IPS DF 4.7 (cell line): ENCODE data around the gene EEF1AKMT2.
"Not testable (repeated sequence)": the region's sequence is repeated elsewhere in the genome, so short reads cannot be mapped to it uniquely, and the experiment has no call there.

Source experiments
- DNase-seq: peaks from one replicate; pipeline ENCODE4 v3.0.0-alpha.2; 2013; ENCODE audit warnings: low spot score; ENCODE audit errors: extremely low read depth

The EEF1AKMT2 gene

GRCh38 chr10:124791547-124792348 lies at the start of gene EEF1AKMT2:
Gene EEF1AKMT2 (minus strand): TSS chr10:124791887. CDS start chr10:124791833, 54 bp downstream.
- no peak for DNase-seq

DNA sequence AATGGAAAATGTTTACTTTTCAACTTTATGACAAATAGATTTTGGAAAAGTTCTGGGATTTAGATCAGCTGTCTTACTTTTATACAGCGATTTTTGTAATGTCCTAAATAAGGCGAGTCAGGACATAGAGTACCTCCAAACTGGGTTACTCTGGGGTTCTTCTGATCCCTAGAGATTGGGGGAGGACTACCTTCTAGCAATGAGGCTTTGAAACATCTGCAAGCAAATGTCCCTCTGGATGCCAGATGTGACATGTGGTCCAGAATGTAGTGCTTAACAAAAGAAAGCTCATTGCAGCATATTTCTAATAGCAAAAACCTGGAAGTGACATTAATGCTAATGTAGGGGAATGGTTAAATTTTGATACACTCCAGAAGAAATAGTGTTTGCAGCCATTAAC lies 46.0 kb upstream of the EEF1AKMT2 start:
- no peak for DNase-seq

- no peak for DNase-seq
Observed at GRCh38 chr10:124831116-124831515, 39.4 kb upstream of the EEF1AKMT2 start.

DNA sequence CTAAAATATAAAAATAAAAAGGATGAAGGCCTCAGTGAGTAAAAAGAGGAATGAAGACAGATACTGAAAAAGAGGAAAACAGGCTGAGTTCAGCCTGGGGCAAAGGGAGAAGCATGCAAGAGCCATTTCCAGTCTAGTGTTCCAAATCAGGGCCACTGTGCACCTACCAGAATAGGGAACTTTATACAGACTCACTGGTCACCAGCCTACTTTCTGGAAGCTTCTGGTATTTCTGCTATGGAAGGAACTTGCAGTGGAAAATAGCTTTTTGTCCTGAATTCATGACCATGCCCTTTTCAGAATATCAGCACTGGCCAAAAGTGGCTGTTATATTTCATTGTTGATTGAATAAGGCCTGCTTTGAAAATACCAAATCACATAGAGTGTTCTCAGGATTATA lies 38.8 kb upstream of the EEF1AKMT2 start:
- DNase-seq = no peak

DNA sequence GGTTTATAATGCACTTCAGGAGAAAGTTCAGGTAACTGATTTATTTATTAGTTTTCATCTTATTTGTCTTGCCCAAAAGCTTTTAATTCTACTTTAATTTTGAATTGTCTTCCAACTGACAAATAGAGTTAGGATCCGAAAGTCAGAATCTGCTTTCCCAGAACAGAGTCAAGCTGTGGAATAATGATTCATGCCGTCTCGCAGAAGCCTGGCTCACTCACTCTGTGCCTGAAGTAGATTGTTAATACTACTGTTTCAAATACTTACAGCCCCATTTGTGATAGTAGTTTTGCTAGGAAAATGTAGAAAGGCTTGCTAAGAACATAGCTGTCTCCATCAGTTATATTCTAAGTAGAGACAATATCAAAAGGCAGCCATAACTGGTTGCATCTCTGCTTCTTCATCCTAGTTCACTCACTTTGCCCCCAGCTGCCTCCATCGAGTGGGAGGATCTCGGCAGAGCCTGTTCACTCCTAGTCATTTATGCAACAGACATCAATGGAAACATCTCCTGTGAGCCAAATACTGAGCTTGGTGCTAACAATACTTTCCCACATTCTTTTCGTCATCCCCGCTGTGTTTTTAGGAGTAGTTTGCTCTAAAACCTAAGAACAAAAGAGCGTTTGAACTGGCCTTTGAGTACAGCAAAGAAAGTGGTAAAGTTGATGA lies 37.9 kb upstream of the EEF1AKMT2 start:
- no peak for DNase-seq

GRCh38 chr10:124827474-124827873 lies 35.8 kb upstream of the EEF1AKMT2 start:
- no peak for DNase-seq

- DNase-seq = no peak
Observed at GRCh38 chr10:124826262-124826661, 34.6 kb upstream of the EEF1AKMT2 start.

DNA sequence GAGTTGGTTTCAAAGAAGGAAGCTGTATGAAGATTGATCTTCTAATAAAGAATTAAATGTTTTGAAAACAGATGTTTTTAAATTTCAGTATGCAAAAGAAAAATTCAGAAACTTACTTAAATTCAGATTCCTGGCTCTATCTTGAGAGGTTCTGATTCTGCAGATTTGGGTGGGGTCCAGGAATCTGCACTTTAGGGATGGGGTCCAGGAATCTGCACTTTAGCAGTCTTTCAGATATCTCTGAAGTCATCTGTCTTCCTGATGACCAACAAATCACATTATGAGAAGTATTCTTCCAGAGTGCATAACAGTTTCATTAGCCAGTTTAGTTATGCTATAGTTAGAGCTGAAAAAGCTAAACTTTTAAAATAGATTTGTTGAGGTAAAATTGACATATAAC lies 34.0 kb upstream of the EEF1AKMT2 start:
- no peak for DNase-seq

DNA sequence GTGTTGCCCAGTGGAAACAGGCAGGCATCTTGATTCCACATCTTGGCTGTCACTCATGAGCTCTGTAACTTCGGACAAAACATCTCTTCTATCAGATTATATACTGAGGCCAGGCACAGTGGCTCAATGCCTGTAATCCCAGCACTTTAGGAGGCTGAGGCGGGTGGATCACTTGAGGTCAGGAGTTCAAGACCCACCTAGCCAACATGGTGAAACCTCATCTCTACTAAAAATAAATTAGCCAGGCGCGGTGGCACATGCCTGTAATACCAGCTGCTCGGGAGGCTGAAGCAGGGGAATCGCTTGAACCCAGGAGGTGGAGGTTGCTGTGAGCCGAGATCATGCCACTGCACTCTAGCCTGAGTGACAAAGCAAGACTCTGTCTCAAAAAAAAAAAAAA lies 33.2 kb upstream of the EEF1AKMT2 start:
- DNase-seq = not testable (repeated sequence)

DNA sequence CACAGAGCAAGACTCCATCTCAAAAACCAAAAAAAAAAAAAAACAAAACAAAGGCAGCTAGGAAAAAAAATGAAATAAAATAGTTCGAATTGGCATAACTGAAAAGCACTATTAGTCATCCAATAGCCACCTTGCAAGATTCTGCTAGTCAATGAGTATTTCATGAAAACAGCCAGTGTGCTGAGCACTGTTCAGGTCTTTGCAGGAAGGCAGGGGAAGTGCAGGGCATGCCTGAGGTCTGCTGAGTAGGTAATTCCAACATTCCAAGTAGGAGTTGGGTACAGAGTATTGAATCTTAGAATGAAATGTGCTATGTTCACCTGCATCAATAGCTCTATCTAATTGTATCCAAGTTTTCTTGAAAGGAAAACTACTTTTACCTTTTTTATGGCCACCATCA lies 32.8 kb upstream of the EEF1AKMT2 start:
- no peak for DNase-seq

- DNase-seq = no peak
Observed at GRCh38 chr10:124821520-124821919, 29.8 kb upstream of the EEF1AKMT2 start.

- no peak for DNase-seq
Observed at GRCh38 chr10:124820121-124820520, 28.4 kb upstream of the EEF1AKMT2 start.

DNA sequence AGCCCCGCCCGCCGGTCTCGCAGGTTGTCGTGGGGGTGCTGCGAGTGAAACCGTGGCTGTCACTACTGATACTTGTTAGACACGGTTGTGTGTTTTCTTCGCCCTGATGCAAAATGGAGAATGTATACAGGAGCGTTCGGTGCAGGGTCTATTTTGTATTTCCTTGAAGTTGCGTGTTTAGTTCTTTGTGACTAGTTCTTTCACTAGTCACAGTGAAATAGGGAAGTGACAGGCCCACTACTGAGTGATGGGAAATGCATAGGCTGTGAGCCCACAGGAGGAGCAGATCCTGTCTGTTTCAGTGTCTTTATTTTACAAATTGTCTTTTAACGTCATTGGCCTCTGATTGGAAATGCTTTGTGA lies 10.6 kb upstream of the EEF1AKMT2 start:
- DNase-seq = no peak

DNA sequence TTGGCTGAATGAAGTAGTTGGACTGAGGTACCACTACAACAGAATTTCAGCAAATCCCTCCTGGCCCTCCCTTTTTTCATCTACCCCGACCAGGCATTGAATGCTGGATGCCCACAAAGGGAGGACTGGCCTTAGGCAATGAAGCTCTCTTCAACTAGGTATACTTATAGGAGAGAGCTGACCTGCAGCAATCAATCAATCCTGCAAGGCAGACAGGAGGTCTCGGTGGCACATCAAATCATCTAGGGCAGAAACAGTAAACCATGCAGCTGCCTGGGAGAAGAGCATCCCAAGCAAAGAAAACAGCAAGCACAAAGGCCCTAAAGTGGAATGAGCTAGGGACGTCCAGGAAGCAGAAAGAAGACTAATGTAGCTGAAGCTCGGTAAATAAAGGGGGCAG lies 7.5 kb upstream of the EEF1AKMT2 start:
- no peak for DNase-seq

- no peak for DNase-seq
Observed at GRCh38 chr10:124798781-124799180, 7.1 kb upstream of the EEF1AKMT2 start.

DNA sequence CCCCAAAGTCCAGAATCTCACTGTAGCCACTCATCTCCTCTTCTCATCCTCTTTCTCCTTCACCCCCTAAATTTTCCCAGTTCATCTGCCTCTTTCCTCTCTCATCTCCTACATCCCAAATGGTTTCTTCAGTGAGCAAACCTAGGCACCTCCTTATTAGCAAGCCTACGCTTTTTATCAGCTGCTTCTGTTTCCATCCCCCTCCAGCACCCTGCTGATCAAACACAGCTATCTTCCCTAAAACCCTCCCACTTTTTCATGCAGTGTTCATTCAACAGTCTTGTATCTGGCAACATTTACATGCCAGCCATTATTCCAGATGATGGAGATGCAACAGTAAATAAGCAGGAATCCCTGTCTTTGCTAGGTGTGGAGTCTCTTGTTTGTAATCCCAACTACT lies 6.7 kb upstream of the EEF1AKMT2 start:
- no peak for DNase-seq

DNA sequence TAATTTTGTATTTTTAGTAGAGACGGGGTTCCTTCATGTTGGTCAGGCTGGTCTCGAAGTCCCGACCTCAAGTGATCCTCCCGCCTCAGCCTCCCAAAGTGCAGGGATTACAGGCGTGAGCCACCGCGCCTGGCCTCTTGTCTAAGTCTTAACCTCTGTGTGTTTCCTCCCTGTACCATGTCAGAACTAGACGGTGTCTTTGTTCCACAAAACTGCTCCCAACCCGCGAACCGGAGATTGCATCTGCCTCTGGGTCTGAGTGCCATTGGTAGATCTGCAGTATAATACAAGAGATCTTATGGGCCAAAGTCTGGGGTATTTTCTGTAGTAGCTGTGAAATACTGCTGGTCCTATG lies 1.3 kb upstream of the EEF1AKMT2 start:
- no peak for DNase-seq

- not testable (repeated sequence) for DNase-seq
Observed at GRCh38 chr10:124782900-124783299, 8.8 kb downstream of the EEF1AKMT2 start.

DNA sequence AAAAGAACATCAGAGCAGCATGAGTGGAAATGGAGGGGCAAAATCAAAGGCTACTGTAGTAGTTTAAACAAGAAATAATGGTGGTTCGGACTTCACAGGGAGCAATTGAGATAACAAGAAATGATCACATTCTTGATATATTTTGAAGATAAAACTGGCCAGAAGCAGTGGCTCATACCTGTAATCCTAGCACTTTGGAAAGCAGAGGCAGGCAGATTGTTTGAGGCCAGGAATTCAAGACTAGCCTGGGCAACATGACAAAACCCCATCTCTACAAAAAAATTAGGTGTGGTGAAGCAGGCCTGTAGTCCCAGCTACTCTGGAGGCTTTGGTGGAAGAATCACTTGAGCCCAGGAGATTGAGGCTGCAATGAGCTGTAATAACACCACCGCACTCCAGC lies 22.9 kb downstream of the EEF1AKMT2 start:
- DNase-seq = no peak

DNA sequence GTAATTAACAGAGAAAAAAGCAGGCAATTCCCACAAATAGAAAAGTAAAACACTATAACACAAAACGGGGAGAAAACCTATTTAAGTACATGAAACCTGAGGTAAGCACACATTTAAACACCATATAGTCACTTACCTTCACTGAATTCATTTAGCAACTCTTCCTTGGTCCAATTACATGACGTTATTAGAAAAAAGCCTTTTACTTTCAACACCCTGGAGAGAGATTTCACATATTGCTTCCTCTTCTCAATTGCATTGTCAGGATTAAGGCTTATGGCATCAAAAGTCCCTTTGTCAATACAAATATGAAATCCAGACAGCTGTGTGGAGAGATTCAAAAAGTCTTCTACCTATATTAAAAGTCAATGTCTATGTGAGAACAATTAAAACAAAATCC lies 26.4 kb downstream of the EEF1AKMT2 start:
- no peak for DNase-seq

GRCh38 chr10:124763267-124763666 lies 28.4 kb downstream of the EEF1AKMT2 start:
- DNase-seq = no peak

GRCh38 chr10:124762281-124762680 lies 29.4 kb downstream of the EEF1AKMT2 start:
- DNase-seq = no peak
